HG02678 (cell line): ENCODE data around the gene UBE2J1.
"Not testable (repeated sequence)": the region's sequence is repeated elsewhere in the genome, so short reads cannot be mapped to it uniquely, and the experiment has no call there.

Source experiments
- ATAC-seq: cut with Tn5 transposase; IDR thresholded peaks from one replicate; pipeline ENCODE4 v1.9.1; 2021; ENCODE audit warnings: mild to moderate bottlenecking, moderate library complexity; ENCODE audit not compliant: unreplicated experiment

Gene UBE2J1

DNA sequence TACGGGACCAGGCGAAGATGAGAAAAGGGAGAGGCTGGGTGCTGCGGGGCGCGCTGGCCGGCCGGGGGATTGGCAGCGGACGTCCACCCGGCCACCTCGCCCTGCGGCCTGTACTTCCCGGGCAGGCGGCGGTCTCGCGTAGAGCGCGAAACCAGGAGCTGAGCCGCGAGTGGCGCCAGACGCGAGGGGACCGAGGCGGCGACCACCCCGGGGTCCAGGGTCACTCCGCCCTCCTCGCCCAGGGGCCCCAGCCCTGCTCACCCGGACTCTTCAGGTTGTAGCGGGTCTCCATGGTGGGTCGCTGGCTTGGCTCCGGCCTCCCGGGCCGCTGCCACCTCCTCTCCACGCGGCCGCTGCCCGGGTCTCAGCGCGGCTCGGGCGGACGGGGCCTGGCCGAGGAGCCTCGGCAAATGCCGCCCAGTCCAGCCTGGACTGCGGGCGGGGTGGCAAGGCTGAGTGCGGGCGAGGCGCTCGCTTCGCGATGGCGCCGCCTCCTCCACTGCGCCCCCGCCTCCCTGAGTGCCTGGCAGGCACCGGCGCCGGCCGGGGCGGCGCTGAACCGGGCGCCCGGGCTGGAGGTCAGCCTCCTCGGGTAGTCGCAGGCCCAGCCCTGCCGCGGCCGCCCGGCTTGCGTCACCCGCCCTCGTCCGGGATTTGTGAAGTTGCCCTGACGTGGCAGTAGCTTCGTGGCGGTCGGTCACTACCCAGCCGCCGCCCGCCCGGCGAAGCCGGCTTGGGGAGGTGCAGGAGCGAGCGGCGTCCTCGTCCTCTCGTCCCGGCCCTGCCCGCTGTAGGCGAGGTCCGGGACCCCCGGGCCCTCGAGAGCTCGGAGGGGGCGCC is at the start of gene UBE2J1:
TSS of gene UBE2J1 (minus strand) at position 445 of the 840 bp plus-strand sequence. CDS start at position 292, 153 bp downstream.
- ATAC-seq = peak; percentile 53

DNA sequence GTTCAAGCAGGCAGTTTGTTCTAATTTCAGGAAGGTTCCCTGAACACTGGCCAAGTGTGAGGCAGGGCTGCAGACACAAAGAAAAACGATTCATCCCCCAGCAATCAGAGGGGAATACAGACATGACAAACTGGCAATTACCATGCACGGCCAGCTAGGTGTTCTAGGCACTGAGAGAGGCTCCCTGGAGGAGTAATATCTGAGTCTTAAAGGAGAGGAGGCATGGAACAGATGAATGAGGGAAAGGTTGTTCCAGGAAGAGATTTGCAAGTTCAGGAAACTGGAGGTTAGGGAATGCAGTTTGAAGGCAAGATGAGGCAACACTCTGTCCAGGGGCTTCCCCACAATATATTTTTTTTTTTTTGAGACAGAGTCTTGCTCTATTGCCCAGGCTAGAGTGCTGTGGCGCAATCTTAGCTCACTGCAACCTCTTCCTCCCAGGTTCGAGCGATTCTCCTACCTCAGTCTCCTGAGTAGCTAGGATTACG is 48.4 kb upstream of the UBE2J1 start:
- ATAC-seq = no peak

- no peak for ATAC-seq
Measured at GRCh38 chr6:89400050-89400449, 47.5 kb upstream of the UBE2J1 start.

- no peak for ATAC-seq
Measured at GRCh38 chr6:89398762-89399525, 46.4 kb upstream of the UBE2J1 start.

- ATAC-seq = not testable (repeated sequence)
Measured at GRCh38 chr6:89397884-89398283, 45.4 kb upstream of the UBE2J1 start.

GRCh38 chr6:89393659-89394058 is 41.1 kb upstream of the UBE2J1 start:
- ATAC-seq = no peak

GRCh38 chr6:89392823-89393222 is 40.3 kb upstream of the UBE2J1 start:
- no peak for ATAC-seq

DNA sequence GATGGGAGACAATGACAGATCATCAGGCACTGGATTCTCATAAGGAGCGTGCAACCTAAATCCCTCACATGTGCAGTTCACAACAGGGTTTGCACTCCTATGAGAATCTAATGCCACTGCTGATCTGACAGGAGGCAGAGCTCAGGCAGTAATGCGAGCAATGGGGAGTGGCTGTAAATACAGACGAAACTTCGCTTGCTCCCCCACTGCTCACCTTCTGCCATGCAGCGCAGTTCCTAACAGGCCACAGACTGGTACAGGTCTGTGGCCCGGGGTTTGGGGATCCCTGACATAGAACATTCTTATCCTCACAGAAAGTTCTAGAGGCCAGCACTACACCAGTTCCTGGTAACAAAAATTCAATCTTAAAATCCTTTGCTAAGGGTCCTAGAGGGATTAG is 36.3 kb upstream of the UBE2J1 start:
- no peak for ATAC-seq

GRCh38 chr6:89387516-89388201 is 35.1 kb upstream of the UBE2J1 start:
- ATAC-seq = peak; percentile 92

GRCh38 chr6:89386917-89387491 is 34.5 kb upstream of the UBE2J1 start:
- peak; percentile 34 for ATAC-seq

DNA sequence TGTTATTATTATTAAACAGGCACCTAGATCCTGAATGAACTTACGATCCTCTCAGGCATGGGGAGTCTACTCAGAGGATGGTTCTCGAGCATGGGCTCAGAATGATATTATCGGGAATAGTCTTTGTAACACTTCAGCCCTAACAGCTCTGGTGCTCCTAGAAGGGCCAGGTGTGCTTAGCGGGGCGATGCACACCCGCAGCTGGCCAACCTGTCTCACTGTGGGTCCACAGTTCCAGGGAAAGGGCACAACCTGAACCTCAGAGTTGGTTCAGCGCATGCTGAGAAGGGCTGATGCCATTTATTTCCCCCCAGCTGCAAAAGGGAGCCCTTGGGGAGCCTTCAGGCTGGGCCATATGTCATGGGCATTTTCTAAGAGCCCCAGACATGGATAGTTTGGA is 33.3 kb upstream of the UBE2J1 start:
- ATAC-seq = no peak

DNA sequence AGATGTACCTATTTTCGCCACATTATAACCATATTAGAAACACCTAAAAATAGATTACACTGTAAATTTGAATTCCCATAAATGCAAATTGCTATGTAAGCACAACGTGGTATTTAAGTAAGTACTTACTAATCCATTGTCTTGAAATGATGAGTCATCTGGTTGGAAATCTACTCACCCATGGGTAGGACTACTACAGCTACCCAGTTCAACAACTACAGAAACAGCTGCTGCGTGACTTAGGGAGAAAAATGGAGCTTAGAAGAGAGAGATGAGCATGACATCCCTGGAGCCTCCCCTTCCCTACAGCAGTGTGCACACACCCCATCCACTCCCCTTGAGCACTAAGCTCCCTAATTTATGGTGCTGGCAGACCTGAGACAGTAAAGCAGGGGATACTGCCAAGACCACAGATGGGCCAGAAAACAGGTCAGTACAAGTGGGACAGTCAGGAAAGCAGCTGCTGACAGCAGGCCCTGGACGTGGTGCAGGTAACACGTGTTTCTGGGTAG is 32.7 kb upstream of the UBE2J1 start:
- ATAC-seq = peak; percentile 31

DNA sequence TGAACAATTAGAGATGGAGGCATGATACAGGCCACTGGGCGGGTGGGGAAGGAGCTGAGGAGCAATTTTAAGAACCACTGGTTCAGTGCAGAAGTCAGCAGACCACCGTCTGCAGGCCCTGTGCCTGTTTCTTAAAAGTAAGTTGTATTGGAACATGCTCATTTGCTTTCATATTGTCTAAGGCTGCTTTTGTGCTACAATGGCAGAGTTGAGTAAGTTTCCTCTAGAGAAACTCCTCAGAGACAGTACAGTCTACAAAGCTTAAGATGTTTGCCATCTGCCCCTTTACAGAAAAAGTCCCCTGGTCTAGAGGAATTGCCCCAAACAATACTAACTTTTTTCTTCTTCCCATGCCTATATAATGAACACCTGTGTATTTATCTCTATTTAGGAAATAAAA is 28.5 kb upstream of the UBE2J1 start:
- no peak for ATAC-seq

DNA sequence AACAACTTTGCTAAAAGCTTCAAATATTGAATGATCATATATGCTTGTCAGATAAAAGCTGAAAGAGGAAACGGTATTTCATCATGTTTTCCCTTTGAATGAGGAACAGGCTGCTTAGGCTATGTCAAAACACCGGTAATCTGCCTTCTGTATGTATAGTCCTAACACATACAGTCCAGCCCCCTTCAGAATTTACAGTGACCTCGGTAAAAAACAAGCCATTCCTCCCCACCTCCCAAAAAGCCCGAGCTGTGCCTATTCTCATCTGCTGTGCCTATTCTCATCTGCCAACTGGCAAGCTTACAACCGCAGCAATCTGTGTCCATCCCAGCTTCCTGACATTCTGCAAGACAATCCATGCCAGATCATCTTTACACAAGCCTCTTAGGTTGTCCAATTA is 26.8 kb upstream of the UBE2J1 start:
- no peak for ATAC-seq

DNA sequence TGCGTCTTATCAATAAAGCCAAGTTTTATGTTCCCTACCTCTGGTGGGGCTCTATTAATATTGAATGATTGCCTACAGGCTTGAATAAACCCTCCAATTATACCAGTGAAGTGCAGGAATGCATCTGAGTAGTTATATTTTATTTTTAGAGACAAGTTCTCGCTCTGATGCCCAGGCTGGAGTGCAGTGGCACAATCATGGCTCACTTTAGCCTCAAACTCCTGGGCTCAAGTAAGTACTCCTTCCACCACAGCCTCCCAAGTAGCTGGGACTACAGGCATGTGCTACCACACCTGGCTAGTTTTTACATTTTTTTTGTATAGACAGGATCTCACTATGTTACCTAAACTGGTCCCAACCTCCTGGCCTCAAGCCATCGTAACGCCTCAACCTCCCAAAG is 26.1 kb upstream of the UBE2J1 start:
- no peak for ATAC-seq

DNA sequence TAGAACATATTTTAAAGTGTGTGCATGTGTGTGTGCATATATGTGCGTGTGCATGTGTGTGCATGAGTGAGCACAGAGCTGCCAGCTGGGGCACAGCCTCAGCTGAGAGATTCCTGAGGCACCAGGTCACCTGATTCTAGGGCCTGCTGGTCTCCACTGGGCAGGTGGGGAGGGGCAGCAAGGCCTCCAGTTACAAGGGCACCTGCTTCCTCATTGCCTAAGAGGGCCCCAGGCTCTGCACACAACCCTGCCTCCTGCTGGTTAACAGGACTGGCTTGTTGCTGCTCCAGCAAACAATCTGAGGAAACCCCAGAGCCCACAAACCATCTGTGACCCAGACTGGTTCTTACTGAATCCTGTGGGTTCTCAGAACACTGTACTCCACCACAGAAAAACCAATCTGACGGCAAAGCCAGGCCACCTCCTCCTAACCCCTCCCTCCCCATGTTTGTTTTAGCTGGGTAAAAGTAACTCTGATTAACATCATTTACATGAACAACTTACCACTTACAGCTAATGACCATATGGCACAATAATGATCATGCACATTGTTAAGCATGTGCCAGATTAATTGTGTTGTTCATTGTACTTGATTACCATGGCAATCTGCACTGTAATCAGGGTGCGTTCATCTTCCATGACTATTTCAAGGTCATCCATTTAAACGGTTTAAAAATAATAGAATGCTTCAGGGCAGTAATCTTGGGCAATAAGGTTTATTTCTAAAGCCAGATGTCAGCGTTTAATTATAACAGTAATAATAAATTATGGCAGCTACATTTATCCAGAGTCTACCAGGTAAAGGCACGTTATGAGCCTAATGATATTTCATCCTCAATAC is 23.1 kb upstream of the UBE2J1 start:
- ATAC-seq = peak; percentile 75

DNA sequence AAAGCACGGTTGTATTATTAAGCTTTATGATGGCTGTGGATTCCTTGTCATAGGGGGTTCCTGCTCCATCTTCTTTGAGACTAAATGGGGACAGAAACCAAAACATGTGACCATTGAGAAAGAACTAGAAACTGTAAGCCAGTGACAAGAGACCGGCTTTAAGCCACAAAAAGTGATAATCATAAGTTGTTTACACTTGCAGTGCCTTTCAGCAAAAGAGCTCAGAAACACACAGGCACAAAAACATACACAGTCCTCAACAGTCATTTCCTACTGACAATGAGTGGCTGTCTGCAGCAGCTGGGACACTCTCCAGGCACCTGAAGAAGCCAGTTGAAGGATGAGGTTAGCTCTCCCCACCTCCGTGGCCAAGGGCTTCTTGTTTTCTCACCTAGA is 20.0 kb upstream of the UBE2J1 start:
- ATAC-seq = peak; percentile 51

GRCh38 chr6:89371849-89372505 is 19.5 kb upstream of the UBE2J1 start:
- ATAC-seq = peak; percentile 67

DNA sequence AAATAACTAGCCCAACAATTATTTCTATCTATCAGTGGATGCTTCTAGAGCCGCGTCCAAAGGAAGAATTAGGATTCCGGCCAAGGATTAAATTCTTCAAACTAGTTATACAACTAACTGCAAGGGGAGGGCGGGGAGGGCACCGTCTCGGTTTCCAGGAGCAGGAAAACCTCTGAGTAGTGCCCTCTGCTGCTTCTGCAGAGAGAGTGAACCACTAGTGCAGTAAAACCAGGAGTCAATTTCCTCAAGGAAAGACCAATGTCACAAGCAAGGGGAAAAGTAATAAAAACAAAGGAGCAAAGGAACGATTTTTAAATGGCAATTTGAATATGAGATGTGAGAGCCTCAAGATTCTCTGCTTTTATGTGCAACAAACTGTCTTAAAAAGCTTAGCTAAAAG is 16.5 kb upstream of the UBE2J1 start:
- no peak for ATAC-seq
